HG02870 (cell line): ENCODE results near the gene SPACA4.
"Not testable (repeated sequence)": the region's sequence is repeated elsewhere in the genome, so short reads cannot be mapped to it uniquely, and the experiment has no call there.

Experiments
- ATAC-seq: cut with Tn5 transposase; IDR thresholded peaks from one replicate; pipeline ENCODE4 v1.9.1; 2021; ENCODE audit warnings: mild to moderate bottlenecking, moderate library complexity; ENCODE audit not compliant: unreplicated experiment

Gene SPACA4

GRCh38 chr19:48618278-48618915, 11.9 kb downstream of the SPACA4 start:
- no peak for ATAC-seq

GRCh38 chr19:48618916-48619691, 12.6 kb downstream of the SPACA4 start, which contains the start of the genes RPL18 and SPHK2:
RPL18 (minus strand) TSS chr19:48619178; CDS start chr19:48619143, 35 bp downstream.
SPHK2 (plus strand) TSS chr19:48619506; CDS start chr19:48620515, 1,009 bp downstream.
- peak; percentile 80 for ATAC-seq

GRCh38 chr19:48619692-48620585, 13.4 kb downstream of the SPACA4 start:
- ATAC-seq, result no peak

GRCh38 chr19:48623556-48624066, 17.1 kb downstream of the SPACA4 start:
- ATAC-seq, result no peak

DNA sequence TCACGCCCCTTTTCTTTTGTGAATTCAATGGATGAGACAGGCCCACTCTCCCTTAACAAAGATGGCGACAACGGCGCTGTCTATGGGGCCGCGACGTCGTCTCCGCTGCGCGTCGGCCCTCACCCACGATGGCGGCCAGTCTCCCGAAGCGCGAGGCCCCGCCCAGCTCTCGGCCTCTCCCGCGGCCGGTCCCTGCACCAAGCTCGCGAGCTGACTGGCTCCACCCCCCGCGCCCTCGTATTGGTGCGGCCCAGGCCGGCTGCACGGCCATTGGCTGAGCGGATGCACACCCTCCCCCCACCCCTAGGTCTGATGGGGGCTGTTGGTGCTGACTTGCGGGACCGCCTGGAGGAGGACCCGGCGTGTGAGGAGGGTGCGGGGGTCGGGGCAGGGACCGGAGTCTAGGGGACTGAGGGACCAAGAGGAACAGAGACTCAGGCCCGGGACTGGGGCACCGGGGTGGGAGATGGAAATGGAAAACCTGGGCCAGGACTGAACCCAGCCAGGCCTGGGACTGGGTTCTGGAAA, 17.6 kb downstream of the SPACA4 start:
- peak; percentile 53 for ATAC-seq

- no peak for ATAC-seq
Measured at GRCh38 chr19:48624791-48625723, 18.5 kb downstream of the SPACA4 start.

DNA sequence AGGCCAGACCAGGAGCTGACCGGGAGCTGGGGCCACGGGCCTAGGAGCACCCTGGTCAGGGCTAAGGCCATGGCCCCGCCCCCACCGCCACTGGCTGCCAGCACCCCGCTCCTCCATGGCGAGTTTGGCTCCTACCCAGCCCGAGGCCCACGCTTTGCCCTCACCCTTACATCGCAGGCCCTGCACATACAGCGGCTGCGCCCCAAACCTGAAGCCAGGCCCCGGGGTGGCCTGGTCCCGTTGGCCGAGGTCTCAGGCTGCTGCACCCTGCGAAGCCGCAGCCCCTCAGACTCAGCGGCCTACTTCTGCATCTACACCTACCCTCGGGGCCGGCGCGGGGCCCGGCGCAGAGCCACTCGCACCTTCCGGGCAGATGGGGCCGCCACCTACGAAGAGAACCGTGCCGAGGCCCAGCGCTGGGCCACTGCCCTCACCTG, 19.4 kb downstream of the SPACA4 start:
- no peak for ATAC-seq

DNA sequence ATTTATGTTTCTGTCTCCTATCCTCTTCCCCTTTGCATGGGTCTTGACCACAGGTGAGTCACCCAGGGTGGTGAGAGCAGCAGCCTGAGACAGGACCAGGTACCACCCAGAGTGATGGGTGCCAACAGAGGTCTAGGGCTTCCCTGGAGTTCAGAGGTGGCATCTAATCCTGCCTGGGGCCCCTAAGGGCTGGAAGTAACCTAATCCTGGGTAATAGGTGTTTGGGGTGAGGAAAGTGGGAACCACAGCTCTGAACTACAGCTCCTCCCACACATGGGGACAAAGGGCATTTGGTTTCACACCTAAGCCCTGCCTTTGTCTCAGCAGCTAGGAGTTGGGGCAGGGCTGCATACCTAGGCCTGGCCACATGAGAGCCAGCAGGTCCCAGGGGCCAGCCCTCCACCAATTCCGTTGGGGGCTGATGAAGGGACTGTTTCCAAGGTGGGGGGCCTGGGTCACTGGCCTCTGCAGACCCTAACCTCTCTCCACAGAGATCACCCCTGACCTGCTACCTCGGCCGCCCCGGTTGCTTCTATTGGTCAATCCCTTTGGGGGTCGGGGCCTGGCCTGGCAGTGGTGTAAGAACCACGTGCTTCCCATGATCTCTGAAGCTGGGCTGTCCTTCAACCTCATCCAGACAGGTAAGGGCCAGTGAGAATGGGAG, 20.8 kb downstream of the SPACA4 start:
- no peak for ATAC-seq

GRCh38 chr19:48627865-48628314, 21.3 kb downstream of the SPACA4 start:
- no peak for ATAC-seq

DNA sequence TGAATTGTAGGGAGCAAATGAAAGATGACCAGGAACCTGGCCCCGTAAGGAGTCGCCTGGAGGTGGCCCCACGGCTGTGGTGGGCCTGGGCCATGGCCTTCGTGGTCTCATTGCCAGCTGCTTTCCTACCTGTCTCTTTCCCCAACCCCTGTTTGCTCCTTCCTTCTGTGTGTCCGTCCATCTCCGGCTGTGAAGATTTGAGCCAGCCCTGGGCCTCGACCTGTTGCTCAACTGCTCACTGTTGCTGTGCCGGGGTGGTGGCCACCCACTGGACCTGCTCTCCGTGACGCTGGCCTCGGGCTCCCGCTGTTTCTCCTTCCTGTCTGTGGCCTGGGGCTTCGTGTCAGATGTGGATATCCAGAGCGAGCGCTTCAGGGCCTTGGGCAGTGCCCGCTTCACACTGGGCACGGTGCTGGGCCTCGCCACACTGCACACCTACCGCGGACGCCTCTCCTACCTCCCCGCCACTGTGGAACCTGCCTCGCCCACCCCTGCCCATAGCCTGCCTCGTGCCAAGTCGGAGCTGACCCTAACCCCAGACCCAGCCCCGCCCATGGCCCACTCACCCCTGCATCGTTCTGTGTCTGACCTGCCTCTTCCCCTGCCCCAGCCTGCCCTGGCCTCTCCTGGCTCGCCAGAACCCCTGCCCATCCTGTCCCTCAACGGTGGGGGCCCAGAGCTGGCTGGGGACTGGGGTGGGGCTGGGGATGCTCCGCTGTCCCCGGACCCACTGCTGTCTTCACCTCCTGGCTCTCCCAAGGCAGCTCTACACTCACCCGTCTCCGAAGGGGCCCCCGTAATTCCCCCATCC, 22.1 kb downstream of the SPACA4 start:
- ATAC-seq, result no peak

DNA sequence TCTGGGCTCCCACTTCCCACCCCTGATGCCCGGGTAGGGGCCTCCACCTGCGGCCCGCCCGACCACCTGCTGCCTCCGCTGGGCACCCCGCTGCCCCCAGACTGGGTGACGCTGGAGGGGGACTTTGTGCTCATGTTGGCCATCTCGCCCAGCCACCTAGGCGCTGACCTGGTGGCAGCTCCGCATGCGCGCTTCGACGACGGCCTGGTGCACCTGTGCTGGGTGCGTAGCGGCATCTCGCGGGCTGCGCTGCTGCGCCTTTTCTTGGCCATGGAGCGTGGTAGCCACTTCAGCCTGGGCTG, 22.7 kb downstream of the SPACA4 start:
- no peak for ATAC-seq

DNA sequence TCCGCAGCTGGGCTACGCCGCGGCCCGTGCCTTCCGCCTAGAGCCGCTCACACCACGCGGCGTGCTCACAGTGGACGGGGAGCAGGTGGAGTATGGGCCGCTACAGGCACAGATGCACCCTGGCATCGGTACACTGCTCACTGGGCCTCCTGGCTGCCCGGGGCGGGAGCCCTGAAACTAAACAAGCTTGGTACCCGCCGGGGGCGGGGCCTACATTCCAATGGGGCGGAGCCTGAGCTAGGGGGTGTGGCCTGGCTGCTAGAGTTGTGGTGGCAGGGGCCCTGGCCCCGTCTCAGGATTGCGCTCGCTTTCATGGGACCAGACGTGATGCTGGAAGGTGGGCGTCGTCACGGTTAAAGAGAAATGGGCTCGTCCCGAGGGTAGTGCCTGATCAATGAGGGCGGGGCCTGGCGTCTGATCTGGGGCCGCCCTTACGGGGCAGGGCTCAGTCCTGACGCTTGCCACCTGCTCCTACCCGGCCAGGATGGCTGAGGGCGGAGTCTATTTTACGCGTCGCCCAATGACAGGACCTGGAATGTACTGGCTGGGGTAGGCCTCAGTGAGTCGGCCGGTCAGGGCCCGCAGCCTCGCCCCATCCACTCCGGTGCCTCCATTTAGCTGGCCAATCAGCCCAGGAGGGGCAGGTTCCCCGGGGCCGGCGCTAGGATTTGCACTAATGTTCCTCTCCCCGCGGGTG, 23.2 kb downstream of the SPACA4 start:
- ATAC-seq, result no peak

DNA sequence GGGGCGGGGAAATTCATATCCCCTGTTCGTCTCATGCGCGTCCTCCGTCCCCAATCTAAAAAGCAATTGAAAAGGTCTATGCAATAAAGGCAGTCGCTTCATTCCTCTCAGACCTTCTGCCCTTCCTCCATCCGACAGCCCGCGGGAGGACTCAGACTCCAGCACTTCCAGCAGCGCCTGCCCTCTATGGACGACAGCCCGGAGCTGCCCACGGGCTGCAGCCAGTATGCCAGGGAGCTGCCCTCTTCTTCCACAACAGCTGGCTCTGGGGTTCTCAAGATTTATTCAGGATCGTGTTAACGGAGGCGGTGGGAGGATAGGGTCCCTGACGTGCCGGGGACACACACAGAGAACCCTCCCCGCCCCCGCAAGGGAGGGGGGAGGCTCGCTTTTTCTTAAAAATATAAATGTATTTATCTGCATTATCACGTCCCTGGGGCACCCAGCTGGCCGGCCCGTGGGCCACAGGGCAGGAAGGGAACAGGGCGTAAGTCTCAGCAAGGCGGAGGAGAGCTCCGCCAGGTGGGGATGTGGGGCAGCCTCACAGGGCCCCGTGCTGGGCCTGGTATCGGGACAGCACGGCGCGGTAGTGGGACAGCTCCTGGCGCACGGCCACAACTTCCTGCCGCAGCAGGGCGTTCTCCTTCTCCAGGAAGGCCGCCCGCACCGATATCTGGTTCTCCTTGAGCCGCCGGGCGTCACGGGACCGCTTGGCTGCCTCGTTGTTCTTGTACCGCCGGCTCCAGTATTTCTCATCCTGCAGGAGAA, 23.9 kb downstream of the SPACA4 start:
- ATAC-seq, result no peak

GRCh38 chr19:48631225-48631624, 24.7 kb downstream of the SPACA4 start:
- ATAC-seq, result no peak

DNA sequence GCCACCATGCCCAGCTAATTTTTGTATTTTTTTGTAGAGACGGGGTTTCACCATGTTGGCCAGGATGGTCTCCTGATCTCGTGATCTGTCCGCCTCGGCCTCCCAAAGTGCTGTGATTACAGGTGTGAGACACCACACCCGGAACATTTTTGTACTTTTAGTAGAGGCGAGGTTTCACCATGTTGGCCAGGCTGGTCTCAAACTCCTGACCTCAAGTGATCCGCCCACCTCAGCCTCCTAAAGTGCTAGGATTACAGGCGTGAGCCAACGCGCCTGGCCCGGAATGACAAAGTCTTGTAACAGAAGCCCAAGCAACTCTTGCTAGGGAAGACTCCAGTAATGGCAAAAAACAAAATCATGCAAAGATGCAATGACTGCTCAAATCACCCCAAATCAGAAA, 25.7 kb downstream of the SPACA4 start:
- not testable (repeated sequence) for ATAC-seq

GRCh38 chr19:48632692-48633147, 26.2 kb downstream of the SPACA4 start:
- ATAC-seq, result no peak
